ENCODE data around the gene ZNF429.

DNA sequence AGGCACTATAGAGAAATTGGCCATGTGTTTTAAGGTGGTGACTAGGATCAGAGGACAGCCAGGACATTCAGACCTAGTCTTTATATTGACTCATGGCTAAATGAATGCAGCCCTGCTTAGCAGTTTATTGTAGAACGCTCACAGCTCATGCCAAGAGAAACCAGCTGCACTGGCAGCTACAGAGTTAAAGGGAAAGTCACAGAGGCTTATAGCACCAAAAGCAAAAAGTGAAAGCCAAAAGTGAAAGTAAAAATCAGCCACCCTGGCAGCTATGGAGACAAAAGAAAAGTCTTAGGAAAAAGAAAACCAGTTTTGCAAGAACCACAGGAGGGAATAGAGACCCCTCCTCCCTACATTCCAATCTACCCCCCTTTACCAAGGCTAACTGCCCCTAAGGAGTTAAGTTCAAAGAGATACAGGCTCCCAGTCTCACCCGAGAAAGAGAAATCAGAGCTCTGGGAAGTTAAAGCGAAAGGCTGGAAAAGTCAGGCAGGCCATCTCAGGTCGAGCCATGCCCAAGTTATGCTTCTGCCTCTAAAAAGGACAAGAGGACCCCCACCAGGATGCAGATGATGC, 99.0 kb downstream of the ZNF429 start:
- TF ChIP-seq, protein P1, sequence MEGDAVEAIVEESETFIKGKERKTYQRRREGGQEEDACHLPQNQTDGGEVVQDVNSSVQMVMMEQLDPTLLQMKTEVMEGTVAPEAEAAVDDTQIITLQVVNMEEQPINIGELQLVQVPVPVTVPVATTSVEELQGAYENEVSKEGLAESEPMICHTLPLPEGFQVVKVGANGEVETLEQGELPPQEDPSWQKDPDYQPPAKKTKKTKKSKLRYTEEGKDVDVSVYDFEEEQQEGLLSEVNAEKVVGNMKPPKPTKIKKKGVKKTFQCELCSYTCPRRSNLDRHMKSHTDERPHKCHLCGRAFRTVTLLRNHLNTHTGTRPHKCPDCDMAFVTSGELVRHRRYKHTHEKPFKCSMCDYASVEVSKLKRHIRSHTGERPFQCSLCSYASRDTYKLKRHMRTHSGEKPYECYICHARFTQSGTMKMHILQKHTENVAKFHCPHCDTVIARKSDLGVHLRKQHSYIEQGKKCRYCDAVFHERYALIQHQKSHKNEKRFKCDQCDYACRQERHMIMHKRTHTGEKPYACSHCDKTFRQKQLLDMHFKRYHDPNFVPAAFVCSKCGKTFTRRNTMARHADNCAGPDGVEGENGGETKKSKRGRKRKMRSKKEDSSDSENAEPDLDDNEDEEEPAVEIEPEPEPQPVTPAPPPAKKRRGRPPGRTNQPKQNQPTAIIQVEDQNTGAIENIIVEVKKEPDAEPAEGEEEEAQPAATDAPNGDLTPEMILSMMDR (optimal IDR thresholded peaks at IDR 0.05 in 1 of 3, IDR thresholded peaks at IDR 0.05 in 1 of 3, conservative IDR thresholded peaks at IDR 0.05 in 1 of 3; ENCODE audit: extremely low read depth in 1 of 3, insufficient read depth in 2 of 3, low read length in 3 of 3): no peak
- TF ChIP-seq EZH2 (IDR thresholded peaks at IDR 0.05; ENCODE audit: low read length): no peak

All from keratinocyte (primary cell).